HL-60/S4 treated with retinoic acid at 250 ng/mL for 4 days and 3 days (cell line): ENCODE data around the gene HSPD1.
"Not testable (repeated sequence)": the region's sequence is repeated elsewhere in the genome, so short reads cannot be mapped to it uniquely, and the experiment has no call there.

ENCODE experiments used
- in situ Hi-C: fragments of 300-500 bp; cut with MboI; formaldehyde crosslinking; loops from 2 replicates; pipeline ENCODE4 v1.7.0; 2022; ENCODE audit warnings: low sequenced_read_pairs

HSPD1 gene

DNA sequence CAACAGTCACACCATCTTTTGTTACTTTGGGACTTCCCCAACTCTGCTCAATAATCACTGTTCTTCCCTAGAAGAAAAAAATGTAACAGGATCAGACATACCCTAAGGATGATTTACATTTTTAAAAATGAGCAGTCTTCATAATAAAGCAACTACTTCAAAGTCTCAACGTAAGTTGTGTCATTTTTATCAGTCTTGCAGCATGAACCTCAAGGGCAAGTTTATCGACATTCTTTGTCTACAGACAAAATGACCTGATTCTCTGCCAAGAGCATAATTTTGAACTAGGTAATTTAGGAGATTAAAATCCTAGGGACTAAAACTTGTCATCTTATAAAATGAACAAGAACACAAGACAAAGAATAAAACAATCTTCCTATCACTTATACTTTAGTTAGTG is 2.3 kb downstream of the HSPD1 start:
- in situ Hi-C loops: no loop called here

DNA sequence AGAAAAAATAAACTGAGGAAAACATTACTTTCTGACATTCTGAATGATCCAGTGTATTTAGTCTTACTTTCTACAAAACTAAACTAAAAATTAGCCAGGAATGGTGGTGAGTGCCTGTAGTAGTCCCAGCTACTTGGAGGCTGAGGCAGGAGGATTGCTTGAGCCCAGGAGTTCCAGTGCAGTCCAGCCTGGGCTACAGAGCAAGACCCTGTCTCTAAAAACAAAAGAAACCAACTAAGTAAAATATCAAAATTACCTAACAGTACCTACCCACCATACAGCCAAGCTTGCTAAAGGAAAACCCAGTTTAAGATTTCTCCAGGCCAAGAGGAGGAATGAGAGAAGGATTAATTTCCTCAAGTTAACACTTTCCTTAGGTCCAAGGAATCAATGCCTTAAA is 2.9 kb downstream of the HSPD1 start:
- in situ Hi-C loops: no loop called here

DNA sequence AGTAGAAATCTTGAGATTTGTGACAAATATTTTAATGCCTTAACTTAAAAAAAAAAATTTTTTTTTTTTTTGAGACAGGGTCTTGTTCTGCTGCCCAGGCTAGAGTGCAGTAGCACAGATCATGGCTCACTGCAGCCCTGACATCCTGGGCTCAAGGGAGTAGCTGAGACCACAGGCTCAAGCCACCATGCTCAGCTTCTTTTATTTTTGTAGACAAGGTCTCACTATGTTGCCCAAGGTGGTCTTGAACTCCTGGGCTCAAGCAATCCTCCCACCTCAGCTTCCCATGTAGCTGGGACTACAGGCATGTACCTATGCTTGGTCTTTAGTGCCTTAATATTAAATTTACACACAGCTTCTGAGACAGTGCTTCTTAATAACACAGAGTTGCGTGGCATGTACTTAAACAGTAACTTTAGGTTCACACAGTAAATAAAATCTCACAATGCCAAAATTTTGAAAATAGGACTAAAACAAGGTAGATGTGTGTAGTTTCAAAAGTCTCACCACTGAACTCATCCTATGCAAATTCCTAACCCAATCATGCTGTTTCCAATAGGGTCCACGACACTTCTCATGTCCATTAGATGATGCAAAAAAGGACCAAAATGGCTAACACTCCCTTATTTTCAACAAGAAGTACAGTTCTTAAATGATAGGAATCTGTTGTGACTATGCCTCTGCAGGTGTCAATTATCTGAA is 4.1 kb downstream of the HSPD1 start:
- in situ Hi-C loops: no loop called here

DNA sequence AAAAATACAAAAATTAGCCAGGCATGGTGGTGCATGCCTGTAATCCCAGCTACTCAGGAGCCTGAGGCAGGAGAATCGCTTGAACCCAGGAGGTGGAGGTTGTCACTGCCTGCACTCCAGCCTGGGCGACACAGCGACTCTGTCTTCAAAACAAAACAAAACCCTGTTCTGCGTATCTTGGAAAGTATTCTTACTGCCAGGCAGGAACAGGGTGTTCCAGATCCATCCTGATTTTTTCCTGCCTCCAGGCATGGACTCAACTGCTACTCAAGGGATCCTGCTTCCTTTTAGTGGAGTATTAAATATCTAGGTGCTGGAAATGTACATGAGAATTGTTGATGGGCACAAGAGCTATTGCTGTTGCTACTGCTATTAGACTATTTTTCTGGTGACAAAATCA is 12.3 kb downstream of the HSPD1 start:
- in situ Hi-C loops: no loop called here

DNA sequence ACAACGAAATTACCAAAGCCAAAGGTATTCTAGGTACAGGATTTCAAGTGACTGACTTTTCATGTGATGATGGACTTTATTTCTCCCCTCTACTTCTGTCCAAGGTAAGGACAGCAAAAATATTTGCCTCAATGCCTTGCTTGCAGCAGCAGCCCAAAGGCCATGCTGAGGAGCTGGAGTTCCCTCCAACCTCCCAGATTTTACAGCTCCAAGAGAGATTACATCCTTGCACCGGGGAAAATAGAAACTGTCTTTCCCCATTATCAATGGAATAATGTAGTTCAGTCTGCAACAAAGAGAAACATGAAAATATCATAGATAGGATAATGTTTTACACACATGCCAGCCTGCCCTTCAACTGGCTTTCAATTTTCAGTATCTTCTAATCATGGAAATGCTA is 13.5 kb downstream of the HSPD1 start:
- in situ Hi-C loops: no loop called here

DNA sequence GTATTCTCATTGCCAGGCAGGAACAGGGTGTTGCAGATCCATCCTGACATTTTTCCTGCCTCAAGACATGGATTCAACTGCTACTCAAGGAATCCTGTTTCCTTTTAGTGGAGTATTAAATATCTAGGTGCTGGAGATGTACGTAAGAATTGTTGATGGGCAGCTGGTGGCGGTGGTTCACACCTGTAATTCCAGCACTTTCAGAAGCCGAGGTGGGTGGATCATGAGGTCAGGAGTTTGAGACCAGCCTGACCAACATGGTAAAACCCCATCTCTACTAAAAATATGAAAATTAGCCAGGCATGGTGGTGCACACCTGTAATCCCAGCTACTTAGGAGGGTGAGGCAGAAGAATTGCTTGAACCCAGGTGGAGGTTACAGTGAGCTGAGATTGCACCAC is 15.4 kb downstream of the HSPD1 start:
- in situ Hi-C loops: not testable (repeated sequence)

DNA sequence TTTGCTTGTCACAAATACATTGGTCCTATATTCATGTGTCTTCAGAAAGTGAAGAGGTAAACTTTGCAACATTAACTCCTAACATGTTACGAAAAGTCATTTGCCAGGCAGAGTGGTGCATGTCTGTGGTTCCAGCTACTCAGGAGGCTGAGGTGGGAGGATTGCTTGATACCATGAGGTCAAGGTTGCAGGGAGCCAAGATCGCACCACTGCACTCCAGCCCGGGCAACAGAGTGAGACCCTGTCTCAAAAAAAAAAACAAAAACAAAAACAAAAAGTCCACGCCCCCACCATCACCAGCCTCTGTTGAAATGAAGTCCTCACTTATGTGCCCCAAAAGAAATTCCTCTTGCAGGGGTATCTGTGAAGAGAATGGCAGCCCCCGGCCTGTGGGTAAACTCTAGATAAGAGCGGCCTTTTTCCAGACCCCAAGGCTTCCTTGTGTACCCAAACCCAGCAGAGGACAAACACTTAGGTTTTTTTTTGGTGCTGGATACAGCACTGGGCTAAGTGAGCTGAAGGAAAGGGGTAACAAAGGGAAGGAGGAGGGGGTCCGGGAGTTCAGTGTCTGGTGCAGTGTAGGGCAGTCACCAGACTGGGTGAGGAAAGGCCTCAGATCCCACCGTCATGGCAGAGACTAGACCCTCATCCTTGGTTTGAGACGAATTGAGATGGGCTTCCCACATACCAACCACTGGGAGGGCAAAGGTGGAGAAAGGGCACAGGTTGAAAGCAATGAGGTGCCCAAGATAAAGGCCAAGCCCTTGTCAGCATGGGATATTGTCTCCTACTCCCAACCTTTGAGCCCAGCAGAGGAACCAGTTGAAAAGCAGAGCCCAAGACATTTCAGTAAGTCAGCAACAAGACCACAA is 19.2 kb downstream of the HSPD1 start:
- in situ Hi-C loops: no loop called here

DNA sequence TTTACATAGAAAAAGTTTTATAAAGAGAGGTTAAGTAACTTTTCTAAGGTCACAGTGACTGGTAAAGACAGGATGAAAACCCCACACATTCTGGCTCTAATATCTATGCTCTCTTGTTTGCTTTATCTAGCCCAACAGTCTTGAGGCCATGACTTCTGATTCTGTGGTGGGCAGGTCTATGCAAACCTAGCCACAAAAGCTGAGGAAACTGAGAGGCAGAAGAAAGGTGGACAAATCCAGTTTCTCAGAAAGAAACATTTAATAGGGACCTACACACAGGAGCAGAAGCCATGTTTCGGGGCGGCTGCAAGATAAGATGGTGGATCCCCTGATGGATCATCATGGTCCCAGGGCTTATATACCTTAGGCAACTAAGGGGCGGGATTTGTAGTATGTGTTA is 21.8 kb downstream of the HSPD1 start:
- in situ Hi-C loops: no loop called here

DNA sequence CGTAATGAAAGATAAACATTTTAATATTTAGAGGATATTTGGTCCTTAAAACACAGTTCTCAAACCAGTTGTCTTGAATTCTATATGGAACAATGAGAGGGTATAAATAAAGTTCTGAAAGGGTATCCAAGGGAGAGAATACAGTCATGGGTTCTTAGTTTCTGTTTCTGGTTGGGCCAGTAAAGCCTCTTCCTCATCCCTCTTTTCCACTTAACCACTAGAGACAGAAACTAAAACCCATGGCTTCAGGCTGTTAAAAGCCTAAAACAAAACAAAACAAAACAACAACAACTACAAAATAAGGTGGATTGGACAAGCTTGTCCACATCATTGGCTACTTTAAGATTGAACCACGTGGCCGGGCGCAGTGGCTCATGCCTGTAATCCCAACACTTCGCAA is 27.5 kb downstream of the HSPD1 start:
- in situ Hi-C loops: no loop called here

DNA sequence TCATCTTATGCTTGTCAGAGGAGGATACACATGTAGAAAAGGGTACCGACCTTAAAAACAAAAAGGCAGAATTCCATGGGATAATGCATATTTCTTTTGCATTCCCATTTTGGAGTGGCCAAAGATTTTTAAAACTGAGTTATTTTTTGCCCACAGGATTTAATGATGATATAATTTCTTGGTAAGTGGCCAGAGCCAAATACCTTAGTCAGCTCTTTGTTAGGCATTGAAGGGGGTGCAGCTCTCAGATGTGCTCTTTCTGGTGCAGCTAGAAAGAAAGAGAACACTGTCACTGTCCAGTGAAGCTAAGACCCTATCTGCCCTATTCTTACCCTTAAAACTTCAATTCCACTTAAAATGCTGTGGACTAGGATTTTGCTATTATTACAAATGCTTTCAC is 35.5 kb downstream of the HSPD1 start:
- in situ Hi-C loops: no loop called here

DNA sequence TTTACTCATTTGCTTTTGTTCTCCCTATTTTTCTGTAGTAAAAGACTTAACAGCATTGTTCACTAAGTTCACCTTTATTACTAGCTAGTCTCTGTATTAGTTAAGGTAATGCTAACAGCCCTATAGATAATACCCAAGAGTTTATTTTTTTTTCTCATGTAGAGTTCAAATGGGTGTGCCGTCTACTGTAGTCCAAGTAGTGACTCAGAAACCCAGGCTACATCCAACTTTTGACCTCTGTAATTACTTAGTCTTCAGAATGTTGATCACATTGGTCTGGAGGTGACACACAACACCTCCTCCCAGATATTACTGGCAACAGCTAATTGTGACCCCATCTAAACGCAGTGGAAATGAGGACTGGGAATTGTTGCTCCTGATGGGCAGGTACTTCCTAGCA is 38.6 kb downstream of the HSPD1 start:
- in situ Hi-C loops: no loop called here

DNA sequence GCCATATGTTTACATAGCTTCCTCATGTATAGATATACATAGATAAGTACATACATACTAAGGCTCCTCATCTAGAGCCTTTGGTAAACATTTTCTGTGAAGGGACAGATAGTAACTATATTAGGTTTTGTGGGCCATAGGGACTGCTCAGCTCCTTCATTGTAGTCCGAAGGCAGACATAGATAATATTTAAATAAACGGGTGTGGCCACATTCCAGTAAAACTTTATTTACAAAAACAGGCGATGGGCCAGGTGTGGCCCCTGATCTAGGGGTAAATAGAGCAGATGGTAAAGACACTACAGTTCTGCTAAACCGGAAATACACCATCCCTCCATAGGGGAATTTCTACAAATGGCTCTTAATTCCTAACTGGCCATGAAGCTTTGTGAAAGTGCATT is 39.0 kb downstream of the HSPD1 start:
- in situ Hi-C loops: no loop called here

DNA sequence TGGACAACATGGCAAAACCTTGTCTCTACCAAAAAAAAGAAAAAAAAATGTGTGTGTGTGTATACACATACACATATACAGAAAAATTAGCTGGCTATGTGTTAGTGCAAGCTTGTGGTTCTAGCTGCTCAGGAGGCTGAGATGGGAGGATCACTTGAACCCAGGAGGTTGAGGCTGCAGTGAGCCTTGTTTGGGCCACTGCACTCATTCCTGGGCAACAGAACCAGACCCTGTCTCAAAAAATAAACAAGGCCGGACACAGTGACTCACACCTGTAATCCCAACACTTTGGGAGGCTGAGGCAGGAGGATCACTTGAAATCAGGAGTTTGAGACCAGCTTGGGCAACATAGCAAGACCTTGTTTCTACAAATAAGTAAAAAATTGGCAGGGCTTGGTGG is 44.2 kb downstream of the HSPD1 start:
- in situ Hi-C loops: no loop called here

DNA sequence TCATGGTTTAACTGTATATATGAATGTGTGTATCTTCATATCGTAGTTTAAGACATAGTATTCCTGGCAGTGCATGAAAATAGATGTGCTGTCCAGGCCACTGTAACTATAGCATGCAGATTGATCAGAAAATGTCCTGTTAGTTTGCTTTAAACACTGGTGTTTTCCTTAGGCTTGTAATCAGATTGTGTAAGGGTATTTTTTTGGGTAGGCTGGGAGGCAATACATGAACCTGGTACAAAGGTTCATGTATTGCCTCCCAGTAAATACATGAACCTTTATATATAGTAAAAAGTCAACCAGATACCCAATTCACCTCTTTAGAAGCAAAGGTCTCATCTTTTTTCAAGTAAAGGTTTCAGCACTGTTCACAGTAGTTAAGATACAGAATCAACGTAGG is 44.7 kb downstream of the HSPD1 start:
- in situ Hi-C loops: no loop called here

DNA sequence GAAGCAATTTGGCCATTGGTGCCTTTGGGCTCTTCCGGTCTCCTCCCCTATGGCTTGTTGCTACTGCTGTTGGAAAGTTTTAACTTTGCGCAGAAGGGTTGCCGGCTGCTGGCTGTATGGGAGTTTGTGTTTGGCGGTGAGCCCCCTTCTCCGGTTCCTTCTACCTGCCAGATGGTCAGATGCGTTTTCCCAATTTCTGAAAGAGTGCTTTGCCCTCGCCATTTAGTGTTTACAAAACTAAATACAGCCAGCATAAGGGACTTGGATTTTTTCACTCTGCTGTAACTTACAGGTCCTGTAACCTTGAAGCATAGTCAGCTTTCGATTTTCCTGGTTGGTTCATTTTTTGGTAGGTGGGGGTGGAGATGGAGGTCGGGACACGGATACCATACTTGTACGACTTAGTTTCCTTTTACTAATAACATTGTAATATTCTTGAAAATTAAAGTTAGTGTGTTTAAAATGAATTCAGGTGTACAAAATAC is 45.7 kb downstream of the HSPD1 start:
- in situ Hi-C loops: no loop called here

DNA sequence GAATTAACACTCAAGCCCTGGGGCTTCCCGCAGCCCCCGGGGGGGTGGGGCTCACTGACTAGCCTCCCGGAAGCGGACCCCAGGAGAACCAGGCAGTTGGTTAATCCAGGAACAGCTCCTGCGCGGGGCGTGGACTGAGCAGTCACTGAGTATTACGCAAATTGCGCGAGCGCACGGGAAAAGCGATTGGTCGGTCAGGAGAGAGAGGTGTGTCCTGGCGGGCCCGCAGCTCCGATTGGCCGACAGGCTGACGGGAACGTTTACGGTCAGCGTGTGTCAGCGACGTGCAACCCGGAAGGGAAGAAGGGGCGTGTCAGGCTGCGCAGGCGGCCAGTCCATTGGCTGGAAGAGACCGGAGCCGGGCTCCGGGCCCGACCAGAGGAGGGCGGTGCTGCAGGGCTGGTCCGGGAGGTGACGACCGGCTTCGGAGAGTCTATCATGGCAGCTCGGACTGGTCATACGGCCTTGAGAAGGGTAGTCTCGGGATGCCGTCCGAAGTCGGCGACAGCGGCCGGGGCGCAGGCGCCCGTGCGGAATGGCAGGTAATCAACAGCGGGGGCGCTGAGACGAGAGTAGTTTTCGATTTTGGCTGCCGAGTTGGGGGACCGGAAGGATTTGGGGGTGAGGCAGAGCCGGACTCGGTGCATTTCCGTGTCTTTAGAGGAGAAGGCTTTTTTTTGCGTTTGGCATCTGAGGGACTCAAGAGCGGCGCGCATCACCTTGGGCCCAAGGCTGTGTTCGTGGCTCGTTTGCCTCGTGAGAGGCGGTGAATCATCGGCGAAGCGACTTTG is 46.3 kb downstream of the HSPD1 start, which contains the start of gene COQ10B:
Gene COQ10B, plus strand, starts transcription at position 430 of the 791 bp plus-strand sequence. Its CDS starts 9 bp downstream, at position 439.
- in situ Hi-C loops: no loop called here

DNA sequence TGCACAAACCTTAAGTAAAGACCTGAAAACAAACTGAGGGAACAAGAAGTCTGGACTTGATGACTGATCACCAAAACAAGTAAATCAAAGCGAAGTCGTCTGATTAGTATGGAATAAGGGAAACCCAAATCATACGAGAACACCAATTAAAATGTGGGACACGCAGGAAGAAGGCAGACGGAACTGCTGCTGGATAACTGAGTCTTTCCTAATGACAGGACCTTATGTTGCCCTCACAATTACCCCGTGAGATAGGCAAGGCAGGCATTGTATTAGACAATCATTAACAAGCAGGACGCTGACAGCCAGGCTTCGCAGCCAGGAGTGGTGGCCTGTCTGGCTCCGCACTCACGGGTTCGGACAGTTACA is 46.9 kb downstream of the HSPD1 start:
- in situ Hi-C loops: no loop called here

DNA sequence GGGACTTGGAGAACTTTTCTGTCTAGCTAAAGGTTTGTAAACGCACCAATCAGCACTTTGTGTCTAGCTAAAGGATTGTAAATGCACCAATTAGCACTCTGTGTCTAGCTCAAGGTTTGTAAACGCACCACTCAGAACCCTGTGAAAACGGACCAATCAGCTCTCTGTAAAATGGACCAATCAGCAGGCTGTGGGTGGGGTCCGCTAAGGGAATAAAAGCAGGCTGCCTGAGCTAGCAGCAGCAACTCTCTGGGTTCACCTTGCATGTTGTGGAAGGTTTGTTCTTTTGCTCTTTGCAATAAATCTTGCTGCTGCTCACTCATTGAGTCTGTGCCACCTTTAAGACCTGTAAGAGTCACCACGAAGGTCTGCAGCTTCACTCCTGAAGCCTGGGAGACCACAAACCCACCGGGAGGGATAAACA is 48.7 kb downstream of the HSPD1 start:
- in situ Hi-C loops: not testable (repeated sequence)

DNA sequence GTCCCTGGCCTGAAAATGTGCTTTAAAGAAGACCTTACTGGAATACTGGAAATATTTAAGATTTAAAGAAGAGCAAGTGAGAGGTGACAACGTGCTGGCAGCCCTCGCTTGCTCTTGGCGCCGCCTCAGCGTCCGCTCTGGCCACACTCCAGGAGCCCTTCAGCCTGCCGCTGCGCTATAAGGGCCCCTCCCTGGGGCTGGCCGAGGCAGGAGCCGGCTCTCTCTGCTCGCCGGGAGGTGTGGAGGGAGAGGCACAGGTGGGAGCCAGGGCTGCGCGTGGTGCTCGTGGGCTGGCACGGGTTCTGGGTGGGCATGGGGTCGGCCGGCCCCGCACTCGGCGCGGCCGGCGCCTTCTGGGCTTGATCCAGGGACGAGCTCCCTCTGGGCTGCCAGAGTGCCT is 49.2 kb downstream of the HSPD1 start:
- in situ Hi-C loops: no loop called here

DNA sequence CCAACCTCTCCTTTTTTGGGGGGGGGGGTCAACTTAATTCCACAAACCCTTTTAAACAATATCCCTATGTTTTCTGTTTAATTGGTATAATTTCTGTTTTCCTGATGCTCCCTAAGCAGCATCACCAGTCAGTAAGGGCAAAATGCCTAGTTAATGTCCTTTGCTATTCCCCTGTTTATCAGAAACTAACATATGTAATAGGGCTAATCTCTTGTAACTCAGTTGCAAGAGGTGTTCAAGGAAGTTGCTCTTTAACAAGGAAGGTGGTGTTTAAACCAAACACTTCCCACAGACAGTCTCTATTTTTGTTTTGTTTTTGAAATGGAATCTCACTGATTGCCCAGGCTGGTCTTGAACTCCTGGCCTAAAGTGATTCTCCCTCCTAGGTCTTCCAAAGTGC is 52.8 kb downstream of the HSPD1 start:
- in situ Hi-C loops: no loop called here

DNA sequence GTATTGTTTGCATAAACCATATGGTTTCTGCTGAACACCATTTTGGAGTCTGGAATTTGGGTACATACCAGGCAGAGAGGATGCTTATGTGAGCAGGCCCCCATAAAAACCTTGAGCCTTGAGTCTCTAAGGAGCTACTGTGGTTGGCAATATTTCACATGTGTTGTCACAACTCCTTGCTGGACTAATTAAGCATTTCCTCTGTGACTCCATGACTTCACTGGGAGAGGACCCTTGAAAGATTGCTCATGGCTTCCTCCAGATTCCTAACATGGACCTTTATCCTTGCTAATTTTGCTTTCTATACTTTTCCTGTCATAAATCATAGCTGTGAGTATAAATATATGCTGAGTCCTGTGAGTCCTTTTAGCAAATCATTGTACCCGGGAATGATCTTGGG is 53.9 kb downstream of the HSPD1 start:
- in situ Hi-C loops: no loop called here
